PC-9 (cell line): ENCODE results near the gene PPP2R5E. TPM values are rescaled to one million over a fixed set of nuclear protein-coding genes. Genes with fewer than 3 reads are reported as not detected.

Experiments
- BruUV-seq: library from RNA; stranded (reverse); fragments of 400-500 nt; replicated peaks from 2 replicates; lab custom pipeline; 2021; lab: Mats Ljungman, UMichigan
- CTCF ChIA-PET: fragments of 300-600 bp; sonication (Branson Sonifier 250); formaldehyde crosslinking; loops from one replicate; lab custom pipeline; 2022; ENCODE audit warnings: antibody characterized with exemption; lab: Charles Lee
- POLR2A ChIA-PET: fragments of 300-600 bp; sonication (Branson Sonifier 250); formaldehyde crosslinking; loops from one replicate; lab custom pipeline; 2022; ENCODE audit warnings: antibody characterized with exemption; ENCODE audit not compliant: unreplicated experiment; lab: Charles Lee
- DNase-seq, 2 experiments: peaks; one replicate each; pipeline versions ENCODE4 v3.0.0 to v3.0.0-alpha.2; 2015 to 2022; ENCODE audit warnings: mixed read lengths in 1 of 2
- H2AFZ ChIP-seq: fragments of 200-600 bp; sonication (generic); 2 replicates; pipeline ENCODE4 v1.8.1; 2017; ENCODE audit warnings: antibody characterized with exemption
- H3F3A ChIP-seq: fragments of 200-600 bp; sonication (generic); 2 replicates; pipeline ENCODE4 v1.8.1; 2017; ENCODE audit warnings: antibody characterized with exemption, mild to moderate bottlenecking, low read depth; ENCODE audit not compliant: insufficient read depth
- H3K27ac ChIP-seq: fragments of 200-600 bp; sonication (generic); 2 replicates; pipeline ENCODE4 v1.6.1; 2016; ENCODE audit warnings: mixed run types
- H3K27me3 ChIP-seq: fragments of 200-600 bp; sonication (generic); 2 replicates; pipeline ENCODE4 v1.6.1; 2016; ENCODE audit warnings: low read depth, mixed run types; ENCODE audit not compliant: insufficient read depth
- H3K36me3 ChIP-seq: fragments of 200-600 bp; sonication (generic); 2 replicates; pipeline ENCODE4 v1.6.1; 2016; ENCODE audit warnings: low read depth, mixed run types
- H3K4me1 ChIP-seq: fragments of 200-600 bp; sonication (generic); replicated peaks from 2 replicates; pipeline ENCODE4 v1.6.1; 2016; ENCODE audit warnings: mixed run types; ENCODE audit not compliant: insufficient read depth
- H3K4me2 ChIP-seq: fragments of 200-600 bp; sonication (generic); 2 replicates; pipeline ENCODE4 v1.6.1; 2017; ENCODE audit warnings: mixed run types
- H3K4me3 ChIP-seq: fragments of 200-600 bp; sonication (generic); 2 replicates; pipeline ENCODE4 v1.6.1; 2016; ENCODE audit warnings: mixed run types
- H3K79me2 ChIP-seq: fragments of 200-600 bp; sonication (generic); 2 replicates; pipeline ENCODE4 v1.6.1; 2017; ENCODE audit warnings: low read depth, mixed run types
- H3K9me2 ChIP-seq: fragments of 200-600 bp; sonication (generic); 2 replicates; pipeline ENCODE4 v1.8.1; 2017; ENCODE audit warnings: mild to moderate bottlenecking; ENCODE audit not compliant: insufficient read depth
- H3K9me3 ChIP-seq: fragments of 200-600 bp; sonication (generic); 2 replicates; pipeline ENCODE4 v1.8.1; 2016; ENCODE audit warnings: low read depth; ENCODE audit not compliant: insufficient read depth
- H4K20me1 ChIP-seq: fragments of 200-600 bp; sonication (generic); 2 replicates; pipeline ENCODE4 v1.8.1; 2017; ENCODE audit not compliant: insufficient read depth
- EZH2 ChIP-seq: fragments of 200-600 bp; sonication (generic); IDR thresholded peaks from 2 replicates; pipeline ENCODE4 v1.8.0; 2017; ENCODE audit warnings: antibody characterized with exemption, low read depth
- intact Hi-C: fragments of 100-400 bp; cut with micrococcal nuclease; formaldehyde crosslinking; loops from one replicate; pipeline ENCODE4 v1.10.0; 2022; ENCODE audit not compliant: unreplicated experiment
- total RNA-seq: library from RNA; stranded (reverse); gene quantifications from 2 replicates; pipeline ENCODE4 v1.2.3, GENCODE V29; 2021
- TF ChIP-seq, protein P1 (sequence below): fragments of 200-600 bp; sonication (generic); conservative IDR thresholded peaks from 2 replicates; pipeline ENCODE4 v1.6.1; 2017; ENCODE audit warnings: mixed run types, antibody characterized with exemption, mild to moderate bottlenecking, moderate library complexity

PPP2R5E gene
- total RNA-seq, 1 experiment from 2014 or later: 66.4 TPM

DNA sequence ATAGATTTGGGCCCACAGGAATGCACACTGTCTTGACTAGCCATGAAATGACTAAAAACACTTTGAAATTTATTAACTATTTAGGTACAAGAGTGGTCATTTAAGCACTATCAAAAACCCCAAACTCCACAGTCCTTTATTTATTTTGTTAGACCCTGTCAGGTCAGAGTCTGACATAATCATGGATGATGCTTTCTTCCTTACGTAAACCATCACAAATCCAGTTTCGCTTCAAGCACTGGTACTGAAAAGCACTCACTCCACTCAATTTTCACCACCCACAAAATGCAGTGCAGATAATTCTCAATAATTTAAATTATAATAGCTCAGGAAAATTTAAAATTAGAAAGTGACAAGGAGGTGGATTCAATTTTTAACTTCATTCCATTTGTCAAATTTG is 25.8 kb downstream of the PPP2R5E start:
- Histone ChIP-seq H3K27ac (no peak overlapping the region), H3K36me3 (no peaks in the 10 kb centered on the region), H3K4me1 (no peaks in the 10 kb centered on the region), H3F3A (no peaks in the 10 kb centered on the region), H3K9me2 (no peaks in the 10 kb centered on the region), H3K9me3 (no peaks in the 10 kb centered on the region), H3K27me3 (no peaks in the 10 kb centered on the region), H3K4me2 (no peak overlapping the region), H3K79me2 (peaks cover 65% of the 10 kb centered on the region), H2AFZ (no peak overlapping the region), H3K4me3 (no peak overlapping the region), H4K20me1 (peaks cover 17% of the 10 kb centered on the region; the same call in 1 of the 2 replicates)
- ChIA-PET CTCF (interaction anchor here (0.6 kb wide), 1 partner anchor 91 kb away, joined by 3 read pairs; no protein-coding TSS in a partner anchor), POLR2A (no interaction called here)
- intact Hi-C loops: no loop called here
- no peak for DNase-seq
- TF ChIP-seq, protein P1, sequence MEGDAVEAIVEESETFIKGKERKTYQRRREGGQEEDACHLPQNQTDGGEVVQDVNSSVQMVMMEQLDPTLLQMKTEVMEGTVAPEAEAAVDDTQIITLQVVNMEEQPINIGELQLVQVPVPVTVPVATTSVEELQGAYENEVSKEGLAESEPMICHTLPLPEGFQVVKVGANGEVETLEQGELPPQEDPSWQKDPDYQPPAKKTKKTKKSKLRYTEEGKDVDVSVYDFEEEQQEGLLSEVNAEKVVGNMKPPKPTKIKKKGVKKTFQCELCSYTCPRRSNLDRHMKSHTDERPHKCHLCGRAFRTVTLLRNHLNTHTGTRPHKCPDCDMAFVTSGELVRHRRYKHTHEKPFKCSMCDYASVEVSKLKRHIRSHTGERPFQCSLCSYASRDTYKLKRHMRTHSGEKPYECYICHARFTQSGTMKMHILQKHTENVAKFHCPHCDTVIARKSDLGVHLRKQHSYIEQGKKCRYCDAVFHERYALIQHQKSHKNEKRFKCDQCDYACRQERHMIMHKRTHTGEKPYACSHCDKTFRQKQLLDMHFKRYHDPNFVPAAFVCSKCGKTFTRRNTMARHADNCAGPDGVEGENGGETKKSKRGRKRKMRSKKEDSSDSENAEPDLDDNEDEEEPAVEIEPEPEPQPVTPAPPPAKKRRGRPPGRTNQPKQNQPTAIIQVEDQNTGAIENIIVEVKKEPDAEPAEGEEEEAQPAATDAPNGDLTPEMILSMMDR: no peak
- TF ChIP-seq EZH2: no peak
- BruUV-seq: no TSS peak

DNA sequence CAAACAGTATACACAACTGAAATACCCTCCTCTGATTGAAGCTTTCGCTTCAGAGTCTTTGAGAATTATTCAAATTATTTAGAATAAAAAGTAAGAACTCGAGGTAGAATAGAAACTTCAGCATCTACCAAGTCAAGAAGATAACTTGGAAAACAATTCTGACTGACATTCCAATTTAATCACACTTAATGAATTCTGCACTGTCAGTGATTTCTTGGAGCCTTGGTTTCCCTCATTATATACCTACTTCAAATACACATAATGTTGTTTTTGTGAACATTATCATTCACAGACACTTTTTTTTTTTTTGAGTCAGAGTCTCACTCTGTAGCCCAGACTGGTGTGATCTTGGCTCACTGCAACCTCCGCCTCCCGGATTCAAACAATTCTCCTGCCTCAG is 27.9 kb downstream of the PPP2R5E start:
- Histone ChIP-seq H3K27me3 (no peaks in the 10 kb centered on the region), H3K4me2 (no peak overlapping the region), H3F3A (no peaks in the 10 kb centered on the region), H3K4me1 (no peaks in the 10 kb centered on the region), H4K20me1 (peaks cover 17% of the 10 kb centered on the region; the same call in 1 of the 2 replicates), H2AFZ (no peak overlapping the region), H3K4me3 (no peak overlapping the region), H3K9me3 (no peaks in the 10 kb centered on the region), H3K79me2 (peaks cover 75% of the 10 kb centered on the region), H3K36me3 (no peaks in the 10 kb centered on the region), H3K9me2 (no peaks in the 10 kb centered on the region), H3K27ac (no peak overlapping the region)
- ChIA-PET POLR2A (no interaction called here), CTCF (no interaction called here)
- BruUV-seq: no TSS peak
- intact Hi-C loops: no loop called here
- no peak for DNase-seq
- TF ChIP-seq EZH2: no peak

DNA sequence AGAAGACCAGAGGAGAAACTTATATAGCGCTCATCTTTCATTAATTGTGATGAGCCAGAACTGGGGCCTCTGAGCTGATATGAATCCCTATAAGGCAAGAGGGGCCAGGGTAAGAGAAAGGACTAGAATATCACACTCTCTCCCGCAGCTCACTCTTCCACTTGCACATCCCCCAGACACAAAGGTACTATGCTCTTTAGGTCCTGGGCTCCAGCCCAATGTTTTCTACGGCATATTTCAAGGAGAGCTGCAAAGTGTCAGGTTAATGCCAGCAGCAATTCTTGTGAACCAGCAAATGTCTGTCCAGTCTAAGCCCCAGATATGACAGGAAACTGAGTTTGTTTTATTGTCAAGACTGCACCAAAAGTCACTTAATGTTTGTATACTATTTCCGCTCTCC is 29.4 kb downstream of the PPP2R5E start:
- Histone ChIP-seq H3K79me2 (peaks cover 79% of the 10 kb centered on the region), H3K9me3 (no peaks in the 10 kb centered on the region), H3K4me1 (no peaks in the 10 kb centered on the region), H3K36me3 (no peaks in the 10 kb centered on the region), H4K20me1 (peaks cover 17% of the 10 kb centered on the region; the same call in 1 of the 2 replicates), H3K4me3 (no peak overlapping the region), H2AFZ (no peak overlapping the region), H3K27me3 (no peaks in the 10 kb centered on the region), H3K9me2 (no peaks in the 10 kb centered on the region), H3K4me2 (no peak overlapping the region), H3F3A (no peaks in the 10 kb centered on the region), H3K27ac (no peak overlapping the region)
- no peak for TF ChIP-seq EZH2
- TF ChIP-seq, protein P1: no peak
- POLR2A ChIA-PET: interaction anchor here (0.5 kb wide), 1 partner anchor 623 kb away, joined by 3 read pairs; no protein-coding TSS in a partner anchor
- CTCF ChIA-PET: interaction anchor here (0.7 kb wide), 1 partner anchor 17 kb away, joined by 3 read pairs; no protein-coding TSS in a partner anchor
- no peak for DNase-seq
- no TSS peak for BruUV-seq
- intact Hi-C loops: no loop called here

DNA sequence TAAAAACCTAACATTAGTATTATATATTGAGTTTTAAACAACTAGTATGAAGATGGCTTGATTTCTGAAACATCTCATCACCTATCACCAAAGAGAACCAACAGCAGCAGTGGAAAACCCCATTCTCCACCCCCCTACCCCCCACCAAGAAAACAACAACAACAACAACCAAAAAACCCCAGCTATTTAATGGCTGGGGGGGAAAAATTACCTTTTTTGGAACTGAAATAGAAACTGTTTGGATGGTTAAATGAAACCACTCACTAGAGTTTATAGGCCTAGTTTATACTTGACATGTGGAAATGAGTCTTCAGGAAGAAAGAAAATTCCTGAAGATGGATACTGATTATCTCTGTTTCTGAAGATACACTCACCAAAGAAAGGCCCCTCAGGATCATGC is 30.3 kb downstream of the PPP2R5E start:
- no peaks in the 10 kb centered on the region for H3F3A ChIP-seq
- TF ChIP-seq, protein P1: no peak
- no peak for TF ChIP-seq EZH2
- POLR2A ChIA-PET: no interaction called here
- peaks cover 82% of the 10 kb centered on the region for H3K79me2 ChIP-seq
- intact Hi-C loops: no loop called here
- no peaks in the 10 kb centered on the region for H3K9me3 ChIP-seq
- no peak overlapping the region for H3K4me3 ChIP-seq
- BruUV-seq: no TSS peak
- H3K4me1 ChIP-seq: no peaks in the 10 kb centered on the region
- no peaks in the 10 kb centered on the region for H3K36me3 ChIP-seq
- no peak for DNase-seq
- no peaks in the 10 kb centered on the region for H3K27me3 ChIP-seq
- no peak overlapping the region for H3K27ac ChIP-seq
- H3K9me2 ChIP-seq: no peaks in the 10 kb centered on the region
- peaks cover 17% of the 10 kb centered on the region; the same call in 1 of the 2 replicates for H4K20me1 ChIP-seq
- H3K4me2 ChIP-seq: no peak overlapping the region
- no peak overlapping the region for H2AFZ ChIP-seq
- CTCF ChIA-PET: no interaction called here
